Measurements from ENCODE around the gene RTRAF.
A peak's percentile ranks its signal among the peaks of the same experiment; 100 is the strongest.

Gene RTRAF

DNA sequence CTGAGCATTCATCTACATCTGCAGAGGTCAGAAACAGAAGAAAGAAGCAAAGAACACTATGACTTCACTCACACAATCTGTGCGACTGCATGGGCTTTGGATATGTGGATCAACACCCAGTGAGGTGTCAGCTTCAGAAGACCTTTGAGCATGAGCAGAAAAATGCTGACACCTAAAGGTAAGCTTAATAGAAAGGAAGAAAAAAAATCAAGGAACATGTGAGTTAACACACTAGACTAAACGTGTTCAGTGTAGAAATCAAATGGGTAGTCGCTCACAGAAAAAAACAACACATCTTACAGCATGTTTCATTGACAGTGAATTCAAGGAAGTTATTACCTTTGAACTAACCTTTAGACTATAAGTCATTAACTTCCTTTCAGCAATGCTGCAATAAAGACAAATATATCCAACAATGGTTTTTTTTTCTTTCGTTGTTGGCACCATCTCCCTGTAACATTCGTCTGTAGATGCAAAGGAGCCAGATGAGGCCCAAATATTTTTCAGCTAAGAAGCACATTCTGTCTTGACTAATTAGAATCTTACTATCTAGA, 30.9 kb downstream of the RTRAF start:
- DNase-seq (ENCODE audit: low spot score) = no peak

DNA sequence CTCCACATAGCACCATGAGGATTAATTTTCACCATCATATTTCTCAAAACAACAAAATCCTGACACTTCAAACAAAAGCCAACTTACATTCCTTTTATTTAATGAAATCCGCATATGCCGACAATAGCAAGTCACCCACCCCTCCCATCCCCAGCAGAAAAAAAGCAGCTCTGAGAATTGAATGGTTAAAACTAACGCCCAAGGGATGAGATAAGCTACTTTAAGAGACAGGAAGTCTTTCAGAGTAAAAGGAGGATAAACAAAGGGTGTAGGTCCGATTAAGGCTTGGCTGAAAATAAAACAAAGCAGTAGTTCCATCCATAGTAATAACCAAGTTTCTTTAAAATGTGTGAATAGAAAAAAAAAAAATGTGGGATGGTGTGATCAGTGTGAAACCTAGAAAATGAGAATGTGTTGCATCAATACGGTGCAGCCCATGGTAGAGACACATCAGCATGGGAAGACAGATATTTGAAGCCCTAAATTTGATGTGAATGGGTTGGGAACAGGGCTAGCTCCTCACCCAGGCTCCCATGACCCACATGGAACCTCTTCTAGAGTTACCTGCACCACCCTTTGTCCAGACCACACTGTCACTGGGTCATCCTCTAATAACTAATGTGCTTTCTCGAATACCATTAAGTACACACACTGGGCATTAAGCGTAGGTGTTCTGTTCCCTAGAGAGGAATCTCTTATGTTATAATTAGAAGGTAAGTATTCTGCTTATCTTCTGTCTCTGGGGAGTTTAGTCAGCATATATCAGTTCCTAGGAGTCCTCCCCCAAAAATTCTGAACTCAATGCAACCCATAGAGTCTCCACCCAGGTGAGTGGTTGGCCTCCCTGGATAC, 31.7 kb downstream of the RTRAF start:
- DNase-seq (ENCODE audit: low spot score) = no peak

- DNase-seq (ENCODE audit: low spot score) = no peak
Observed at GRCh38 chr14:52021957-52022600, 32.7 kb downstream of the RTRAF start.

- DNase-seq (ENCODE audit: low spot score) = no peak
Observed at GRCh38 chr14:52023518-52023917, 34.2 kb downstream of the RTRAF start.

DNA sequence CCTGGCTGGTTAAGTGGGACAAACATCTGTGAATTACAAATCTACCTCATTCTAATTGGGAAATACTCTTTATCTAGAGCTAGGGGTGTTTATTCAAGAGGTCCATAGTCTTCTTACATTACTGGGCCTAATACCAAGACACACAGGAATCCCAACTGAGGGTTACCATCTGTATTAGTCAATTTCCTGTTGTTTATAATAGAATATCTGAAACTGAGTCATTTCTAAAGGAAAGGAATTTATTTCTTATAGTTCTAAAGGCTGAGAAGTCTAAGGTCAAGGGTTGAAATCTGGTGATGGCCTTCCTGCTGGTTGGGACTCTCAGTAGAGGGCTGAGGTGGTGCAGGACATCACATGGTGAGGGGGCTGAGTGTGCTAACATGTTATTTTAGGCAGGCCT, 36.0 kb downstream of the RTRAF start:
- no peak for DNase-seq (ENCODE audit: low spot score)

DNA sequence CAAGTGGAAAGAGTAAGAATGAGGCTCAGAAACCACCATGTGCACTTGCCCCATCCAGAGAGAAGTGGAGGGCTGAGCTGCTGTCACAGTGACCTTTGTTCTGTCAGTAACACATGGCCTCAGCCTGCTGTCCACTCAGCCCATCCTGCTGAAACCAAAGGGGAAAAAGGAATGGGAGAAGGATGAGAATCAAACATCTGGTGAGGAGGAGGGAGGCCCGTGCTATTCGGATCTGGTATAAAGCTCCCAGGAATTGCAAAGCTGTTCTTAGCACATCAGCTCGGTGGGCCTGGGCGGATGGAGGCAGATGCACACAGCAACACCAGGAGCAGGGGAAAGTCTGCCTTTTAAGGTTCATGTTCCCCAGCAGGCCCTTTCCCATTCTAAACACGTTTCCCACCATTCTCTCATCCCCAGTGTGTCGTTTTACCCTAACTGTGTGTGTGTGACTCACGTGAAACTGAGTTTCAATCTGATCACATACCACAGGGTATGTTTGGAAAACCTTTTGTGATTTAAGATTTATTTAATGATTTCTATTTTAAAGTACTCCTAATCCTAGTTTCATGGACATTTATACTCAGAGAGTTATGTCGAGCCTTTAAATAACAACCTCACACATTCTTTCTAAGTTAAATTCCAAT, 36.8 kb downstream of the RTRAF start:
- no peak for DNase-seq (ENCODE audit: low spot score)

DNA sequence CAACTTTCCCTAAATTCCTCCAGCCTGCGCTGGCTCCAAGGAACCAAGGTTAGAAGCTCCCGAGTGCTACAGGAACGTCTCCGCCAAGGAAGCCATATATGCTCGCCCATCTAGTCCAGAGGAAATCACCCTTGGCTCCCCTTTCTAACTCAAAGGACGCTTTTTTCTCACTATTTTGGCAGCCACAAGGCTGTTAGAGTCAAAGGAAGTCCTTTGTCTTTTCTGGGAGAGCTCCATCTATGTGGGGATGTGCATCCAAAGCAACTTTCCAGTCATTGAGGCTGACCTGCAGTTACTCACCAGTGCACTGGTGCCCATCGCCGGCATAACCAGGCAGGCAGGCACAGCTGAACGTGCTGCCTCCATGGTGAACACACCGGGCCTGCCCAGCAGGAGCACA, 37.6 kb downstream of the RTRAF start:
- no peak for DNase-seq (ENCODE audit: low spot score)

- no peak for DNase-seq (ENCODE audit: low spot score)
Observed at GRCh38 chr14:52029881-52030280, 40.5 kb downstream of the RTRAF start.

GRCh38 chr14:52031781-52032180, 42.4 kb downstream of the RTRAF start:
- DNase-seq (ENCODE audit: low spot score) = no peak

DNA sequence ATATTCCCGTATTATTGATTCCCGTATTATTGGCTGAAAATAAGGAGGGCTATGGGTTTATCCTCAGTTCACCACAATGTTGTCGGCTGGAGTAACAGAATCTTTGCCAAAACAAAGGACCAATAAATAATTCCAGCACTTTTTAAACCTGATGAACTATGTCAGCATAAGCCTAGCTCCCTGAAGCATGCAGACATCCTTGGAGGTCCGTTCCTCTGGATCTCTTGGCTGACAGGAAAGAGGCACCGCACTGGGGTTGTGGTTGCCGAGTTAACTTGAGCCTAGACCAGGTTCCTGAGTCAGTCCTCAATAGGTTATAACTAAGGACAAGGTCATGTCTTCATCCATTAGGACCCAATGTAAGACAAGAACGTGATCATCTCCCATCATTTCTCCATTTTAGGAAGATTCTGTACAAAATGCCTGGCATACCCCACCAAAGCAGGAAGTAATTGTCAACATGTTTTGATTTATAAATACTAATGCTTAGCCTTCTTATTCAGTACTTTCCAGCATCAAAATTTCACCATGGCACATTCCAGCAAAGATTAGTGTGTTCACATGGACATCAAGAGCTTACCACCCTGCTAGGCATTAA, 43.0 kb downstream of the RTRAF start:
- no peak for DNase-seq (ENCODE audit: low spot score)

DNA sequence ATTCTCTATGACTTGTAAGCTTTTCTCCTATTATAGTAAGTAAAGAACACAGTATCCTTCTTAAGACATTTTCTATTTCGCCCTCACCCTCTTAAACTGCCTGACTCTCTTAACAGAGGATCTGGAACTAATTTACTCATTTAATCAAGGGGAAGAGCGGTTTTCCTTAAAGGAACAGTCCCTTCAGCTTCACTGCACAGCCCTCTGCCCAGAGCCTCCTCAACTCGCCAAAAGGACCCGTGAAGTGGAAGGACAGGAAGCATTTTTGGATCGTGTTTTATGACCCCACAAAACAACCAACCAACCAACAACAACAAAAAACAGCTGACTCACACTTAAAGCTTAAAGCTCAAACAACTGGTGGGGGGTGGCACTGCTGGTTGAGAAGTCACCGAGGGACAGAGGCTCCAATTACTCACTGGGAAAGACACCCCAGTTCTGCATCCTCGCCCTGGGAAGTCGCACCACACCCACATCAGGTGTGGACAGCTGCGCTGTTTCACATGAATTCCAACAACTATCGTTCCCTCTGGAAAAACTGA, 43.8 kb downstream of the RTRAF start:
- DNase-seq (ENCODE audit: low spot score) = peak; percentile 37

DNA sequence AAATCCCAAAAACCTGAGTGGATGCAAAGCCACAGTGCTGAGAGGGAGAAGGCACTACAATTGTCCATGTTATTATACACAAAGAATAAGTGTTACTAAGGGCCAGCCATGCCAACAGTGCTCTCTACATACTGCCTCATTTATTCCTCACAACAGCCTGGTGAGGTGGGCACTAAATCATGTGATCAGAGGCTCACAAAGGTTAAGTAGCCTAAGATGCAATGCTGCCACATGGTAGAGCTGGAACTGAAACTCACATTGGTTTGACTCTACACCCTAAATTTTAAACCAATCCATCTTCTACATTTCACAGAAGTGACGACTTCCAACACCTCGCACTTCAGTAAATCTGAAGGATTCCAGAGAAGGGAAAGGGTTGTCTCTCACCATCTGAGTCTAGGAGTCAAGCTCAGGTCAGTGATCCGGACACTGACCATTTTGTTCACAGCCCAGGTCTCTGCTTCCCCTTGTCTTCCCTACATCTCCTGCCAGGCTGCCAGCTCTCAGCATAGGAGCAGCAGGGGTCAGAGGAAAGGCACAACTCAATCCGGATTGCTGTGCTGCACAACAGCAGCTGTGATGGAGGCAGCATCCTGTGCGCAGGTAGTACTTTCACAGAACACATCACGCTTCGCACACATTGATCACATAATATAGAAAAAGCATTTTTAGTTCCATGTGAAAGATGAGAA, 49.9 kb downstream of the RTRAF start:
- no peak for DNase-seq (ENCODE audit: low spot score)

- no peak for DNase-seq (ENCODE audit: low spot score)
Observed at GRCh38 chr14:52040598-52040997, 51.3 kb downstream of the RTRAF start.

- DNase-seq (ENCODE audit: low spot score) = no peak
Observed at GRCh38 chr14:52042371-52043289, 53.3 kb downstream of the RTRAF start.

DNA sequence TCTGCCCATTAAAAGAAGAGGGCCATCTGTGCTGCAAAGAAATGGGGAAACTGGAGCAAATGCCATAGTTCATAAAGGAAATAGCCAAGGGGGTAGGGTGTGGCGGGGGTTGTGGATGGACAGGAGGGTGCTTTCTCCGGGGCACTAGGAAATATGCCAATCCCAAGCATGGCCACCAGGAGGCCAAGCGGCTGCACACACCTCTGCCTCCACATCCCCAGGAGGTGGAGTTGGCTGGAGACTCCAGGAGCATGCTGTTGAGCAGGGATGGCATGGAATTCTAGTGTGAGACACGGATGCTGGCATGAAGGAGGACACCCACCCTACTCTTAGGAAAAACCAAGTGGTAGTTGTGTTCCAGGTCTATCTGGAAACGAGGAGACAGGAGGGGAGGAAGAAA, 54.3 kb downstream of the RTRAF start:
- peak; percentile 49 for DNase-seq (ENCODE audit: low spot score)

GRCh38 chr14:52044791-52045522, 55.6 kb downstream of the RTRAF start:
- no peak for DNase-seq (ENCODE audit: low spot score)

- DNase-seq (ENCODE audit: low spot score) = no peak
Observed at GRCh38 chr14:52046376-52046917, 57.1 kb downstream of the RTRAF start.

DNA sequence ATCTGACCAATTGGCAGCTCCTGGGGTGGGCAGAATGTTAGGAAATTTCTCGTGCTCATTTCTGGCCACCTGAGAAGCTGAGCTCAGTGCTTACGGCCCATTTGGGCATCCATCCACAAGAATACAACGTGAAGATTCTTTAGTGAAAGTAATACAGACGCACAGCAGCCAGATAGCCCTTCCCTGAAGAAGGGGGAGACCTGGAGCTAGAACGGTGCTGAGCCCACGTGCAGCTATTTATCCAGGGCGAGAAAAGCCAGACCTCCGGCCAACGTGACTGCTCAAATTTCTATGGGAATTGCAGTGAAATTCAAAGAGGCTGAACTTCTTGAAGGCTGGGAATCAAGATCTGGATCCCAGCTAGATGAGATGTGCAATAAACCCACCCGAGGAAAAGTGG, 58.8 kb downstream of the RTRAF start:
- DNase-seq (ENCODE audit: low spot score) = no peak

GRCh38 chr14:52048641-52049204, 59.4 kb downstream of the RTRAF start:
- no peak for DNase-seq (ENCODE audit: low spot score)
